ENCODE results near the gene DHX8. TPM values are rescaled to one million over a fixed set of nuclear protein-coding genes. Genes with fewer than 3 reads are reported as not detected.
A peak's percentile ranks its signal among the peaks of the same experiment; 100 is the strongest.

The DHX8 gene
- total and polyA plus RNA-seq, 10 of the 15 experiments (the other 5 are each of a cell fraction or from before 2014, with no cell fraction given): 27.6 to 50.4 (median 35.7) TPM

- H3K4me2 ChIP-seq (ENCODE audit: control insufficient read depth, insufficient read depth): no peak overlapping the region
- no peak overlapping the region for H3K9ac ChIP-seq (ENCODE audit: control insufficient read depth, insufficient read depth, low read length)
- no peak overlapping the region for H2AFZ ChIP-seq (ENCODE audit: control insufficient read depth, low read depth, low read length)
- 58% methylated on average over 1 of the region's 1 CpG for WGBS (ENCODE audit: insufficient coverage, insufficient replicate concordance, low lambda C conversion rate, missing lambda C conversion rate)
- ChIA-PET POLR2A (no interaction called here), CTCF (interaction anchor here (1.0 to 1.2 kb wide), 2 partner anchors 13 to 44 kb away, joined by 3 read pairs; no protein-coding TSS in a partner anchor), SMC1A (ENCODE audit: uncharacterized antibody, unreplicated experiment) (no interaction called here), RAD21 (ENCODE audit: unreplicated experiment) (no interaction called here)
- H4K20me1 ChIP-seq (ENCODE audit: control insufficient read depth, insufficient read depth): no peaks in the 10 kb centered on the region
- H3K9me3 ChIP-seq (replicated peaks; ENCODE audit: control insufficient read depth, insufficient read depth, low read length): no peaks in the 10 kb centered on the region
- TF ChIP-seq ZBTB40 (IDR thresholded peaks at IDR 0.05; ENCODE audit: borderline replicate concordance): peak; percentile 81
- TF ChIP-seq MEF2A (IDR thresholded peaks at IDR 0.05; ENCODE audit: insufficient read depth, low read depth, low read length): no peak
- FAIRE-seq (no peak), ATAC-seq (no peak), DNase-seq (ENCODE audit: low read depth, low spot score) (no peak)
- BruUV-seq (replicated peaks): no TSS peak
- no peaks in the 10 kb centered on the region for H3K4me1 ChIP-seq (ENCODE audit: control insufficient read depth, insufficient read depth, low read length)
- H3K36me3 ChIP-seq (ENCODE audit: control insufficient read depth in 2 of 2, insufficient read depth in 2 of 2, low read length in 1 of 2): no peaks in the 10 kb centered on the region
- H3K4me3 ChIP-seq: no peak overlapping the region
- intact Hi-C loops (cut with micrococcal nuclease; ENCODE audit: unreplicated experiment) (no loop called here), in situ Hi-C loops (cut with MboI) (no loop called here)
- H3K27ac ChIP-seq (ENCODE audit: control insufficient read depth, insufficient read depth): no peak overlapping the region
- H3K79me2 ChIP-seq (ENCODE audit: control insufficient read depth, insufficient read depth, low read length): no peaks in the 10 kb centered on the region
- H3K27me3 ChIP-seq (replicated peaks in 1 of 2; ENCODE audit: control insufficient read depth in 2 of 2, insufficient read depth in 2 of 2, low read length in 1 of 2): no peaks in the 10 kb centered on the region
Observed at GRCh38 chr17:43437756-43438155, 46.0 kb upstream of the DHX8 start.

- BruUV-seq (replicated peaks): no TSS peak
- WGBS (ENCODE audit: insufficient coverage, insufficient replicate concordance, low lambda C conversion rate, missing lambda C conversion rate): 48% methylated on average over 5 of the region's 5 CpGs
- Histone ChIP-seq H3K36me3 (ENCODE audit: control insufficient read depth in 2 of 2, insufficient read depth in 2 of 2, low read length in 1 of 2) (no peaks in the 10 kb centered on the region), H4K20me1 (ENCODE audit: control insufficient read depth, insufficient read depth) (no peaks in the 10 kb centered on the region), H3K9ac (ENCODE audit: control insufficient read depth, insufficient read depth, low read length) (no peak overlapping the region), H3K4me1 (ENCODE audit: control insufficient read depth, insufficient read depth, low read length) (no peaks in the 10 kb centered on the region), H3K4me2 (ENCODE audit: control insufficient read depth, insufficient read depth) (no peak overlapping the region), H2AFZ (ENCODE audit: control insufficient read depth, low read depth, low read length) (no peak overlapping the region), H3K27ac (ENCODE audit: control insufficient read depth, insufficient read depth) (no peak overlapping the region), H3K4me3 (no peak overlapping the region), H3K27me3 (replicated peaks in 1 of 2; ENCODE audit: control insufficient read depth in 2 of 2, insufficient read depth in 2 of 2, low read length in 1 of 2) (no peaks in the 10 kb centered on the region), H3K79me2 (ENCODE audit: control insufficient read depth, insufficient read depth, low read length) (no peaks in the 10 kb centered on the region), H3K9me3 (replicated peaks; ENCODE audit: control insufficient read depth, insufficient read depth, low read length) (no peaks in the 10 kb centered on the region)
- in situ Hi-C loops (cut with MboI) (no loop called here), intact Hi-C loops (cut with micrococcal nuclease; ENCODE audit: unreplicated experiment) (no loop called here)
- CTCF ChIA-PET: no interaction called here
- SMC1A ChIA-PET (ENCODE audit: uncharacterized antibody, unreplicated experiment): no interaction called here
- RAD21 ChIA-PET (ENCODE audit: unreplicated experiment): no interaction called here
- DNase-seq (ENCODE audit: low read depth, low spot score) (no peak), ATAC-seq (no peak), FAIRE-seq (no peak)
- POLR2A ChIA-PET: no interaction called here
- TF ChIP-seq CREB1 (IDR thresholded peaks at IDR 0.05; ENCODE audit: low read depth) (no peak), TBL1XR1 (IDR thresholded peaks at IDR 0.05; ENCODE audit: low read depth, low read length) (no peak), CBX3 (IDR thresholded peaks at IDR 0.05; ENCODE audit: borderline replicate concordance, low read depth) (no peak), NR2C2 (IDR thresholded peaks at IDR 0.05; ENCODE audit: borderline replicate concordance, control insufficient read depth, insufficient read length, low read depth) (no peak), DPF2 (IDR thresholded peaks at IDR 0.05) (no peak), NKRF (conservative IDR thresholded peaks at IDR 0.05) (no peak), RBBP5 (conservative IDR thresholded peaks at IDR 0.05) (no peak), PBX3 (IDR thresholded peaks at IDR 0.05; ENCODE audit: insufficient replicate concordance, low read depth, low read length) (no peak)
Observed at GRCh38 chr17:43438626-43439025, 45.1 kb upstream of the DHX8 start.
